Measurements from ENCODE around the gene SLC44A3.

Gene SLC44A3

DNA sequence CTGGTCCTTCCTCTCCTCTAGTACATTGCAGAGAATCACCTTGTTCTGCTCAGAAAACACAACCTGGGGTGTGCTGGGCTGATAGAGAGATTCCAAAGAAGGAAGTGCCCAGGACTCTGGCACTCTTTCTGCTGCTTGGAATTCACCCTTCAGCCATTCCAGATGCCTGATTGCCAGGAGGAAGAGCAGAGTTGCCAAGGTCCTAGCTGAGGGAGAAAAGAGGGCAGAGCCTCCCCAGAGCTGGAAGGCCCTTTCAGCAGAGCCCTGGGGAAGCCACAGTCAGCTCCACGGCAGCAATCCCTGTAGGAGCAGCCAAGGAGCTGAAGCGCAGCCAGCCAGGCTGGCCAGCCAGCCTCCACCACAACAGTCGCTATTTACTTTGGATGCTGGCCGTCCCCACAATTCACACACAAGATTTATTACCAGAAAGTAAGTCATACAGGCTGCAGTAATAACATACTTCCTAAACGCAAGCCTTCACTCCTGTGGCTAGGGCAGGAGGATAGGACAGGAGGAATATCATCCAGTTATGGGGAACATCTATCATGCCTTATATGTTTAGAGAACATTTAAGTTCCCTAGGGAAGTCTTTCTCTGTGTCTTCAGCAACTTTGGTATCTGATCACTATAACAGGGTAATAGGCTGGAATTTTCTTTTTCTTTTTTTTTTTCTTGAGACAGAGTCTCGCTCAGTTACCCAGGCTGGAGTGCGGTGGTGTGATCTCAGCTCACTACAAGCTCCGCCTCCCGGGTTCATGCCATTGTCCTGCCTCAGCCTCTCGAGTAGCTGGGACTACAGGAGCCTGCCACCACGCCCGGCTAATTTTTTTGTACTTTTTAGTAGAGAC lies 36.6 kb upstream of the SLC44A3 start (continued):
- TF ChIP-seq, protein P1, sequence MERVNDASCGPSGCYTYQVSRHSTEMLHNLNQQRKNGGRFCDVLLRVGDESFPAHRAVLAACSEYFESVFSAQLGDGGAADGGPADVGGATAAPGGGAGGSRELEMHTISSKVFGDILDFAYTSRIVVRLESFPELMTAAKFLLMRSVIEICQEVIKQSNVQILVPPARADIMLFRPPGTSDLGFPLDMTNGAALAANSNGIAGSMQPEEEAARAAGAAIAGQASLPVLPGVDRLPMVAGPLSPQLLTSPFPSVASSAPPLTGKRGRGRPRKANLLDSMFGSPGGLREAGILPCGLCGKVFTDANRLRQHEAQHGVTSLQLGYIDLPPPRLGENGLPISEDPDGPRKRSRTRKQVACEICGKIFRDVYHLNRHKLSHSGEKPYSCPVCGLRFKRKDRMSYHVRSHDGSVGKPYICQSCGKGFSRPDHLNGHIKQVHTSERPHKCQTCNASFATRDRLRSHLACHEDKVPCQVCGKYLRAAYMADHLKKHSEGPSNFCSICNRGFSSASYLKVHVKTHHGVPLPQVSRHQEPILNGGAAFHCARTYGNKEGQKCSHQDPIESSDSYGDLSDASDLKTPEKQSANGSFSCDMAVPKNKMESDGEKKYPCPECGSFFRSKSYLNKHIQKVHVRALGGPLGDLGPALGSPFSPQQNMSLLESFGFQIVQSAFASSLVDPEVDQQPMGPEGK (tag by site-specific recombination; IDR thresholded peaks at IDR 0.05) = 0 out of 2 replicates have a peak, but pooled peaks have one; percentile 27
- TF ChIP-seq ZNF623 (tag by site-specific recombination; IDR thresholded peaks at IDR 0.05) (no peak), ZNF785 (tag by site-specific recombination; IDR thresholded peaks at IDR 0.05) (no peak), ZNF76 (tag by site-specific recombination; IDR thresholded peaks at IDR 0.05; ENCODE audit: borderline replicate concordance, low read depth) (peak; percentile 71; the same call in 1 of the 2 replicates), ZBTB20 (tag by site-specific recombination; IDR thresholded peaks at IDR 0.05) (no peak), ZNF311 (tag by site-specific recombination; IDR thresholded peaks at IDR 0.05; ENCODE audit: borderline replicate concordance) (no peak), TRIM28 (IDR thresholded peaks at IDR 0.05; ENCODE audit: borderline replicate concordance, low read length) (0 out of 2 replicates have a peak, but pooled peaks have one; percentile 43)
- TF ChIP-seq, protein P2, sequence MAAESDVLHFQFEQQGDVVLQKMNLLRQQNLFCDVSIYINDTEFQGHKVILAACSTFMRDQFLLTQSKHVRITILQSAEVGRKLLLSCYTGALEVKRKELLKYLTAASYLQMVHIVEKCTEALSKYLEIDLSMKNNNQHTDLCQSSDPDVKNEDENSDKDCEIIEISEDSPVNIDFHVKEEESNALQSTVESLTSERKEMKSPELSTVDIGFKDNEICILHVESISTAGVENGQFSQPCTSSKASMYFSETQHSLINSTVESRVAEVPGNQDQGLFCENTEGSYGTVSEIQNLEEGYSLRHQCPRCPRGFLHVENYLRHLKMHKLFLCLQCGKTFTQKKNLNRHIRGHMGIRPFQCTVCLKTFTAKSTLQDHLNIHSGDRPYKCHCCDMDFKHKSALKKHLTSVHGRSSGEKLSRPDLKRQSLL (tag by site-specific recombination; IDR thresholded peaks at IDR 0.05) = no peak
- TF ChIP-seq, protein P3, sequence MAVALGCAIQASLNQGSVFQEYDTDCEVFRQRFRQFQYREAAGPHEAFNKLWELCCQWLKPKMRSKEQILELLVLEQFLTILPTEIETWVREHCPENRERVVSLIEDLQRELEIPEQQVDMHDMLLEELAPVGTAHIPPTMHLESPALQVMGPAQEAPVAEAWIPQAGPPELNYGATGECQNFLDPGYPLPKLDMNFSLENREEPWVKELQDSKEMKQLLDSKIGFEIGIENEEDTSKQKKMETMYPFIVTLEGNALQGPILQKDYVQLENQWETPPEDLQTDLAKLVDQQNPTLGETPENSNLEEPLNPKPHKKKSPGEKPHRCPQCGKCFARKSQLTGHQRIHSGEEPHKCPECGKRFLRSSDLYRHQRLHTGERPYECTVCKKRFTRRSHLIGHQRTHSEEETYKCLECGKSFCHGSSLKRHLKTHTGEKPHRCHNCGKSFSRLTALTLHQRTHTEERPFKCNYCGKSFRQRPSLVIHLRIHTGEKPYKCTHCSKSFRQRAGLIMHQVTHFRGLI (tag by site-specific recombination; IDR thresholded peaks at IDR 0.05) = peak; percentile 53; the same call in 1 of the 2 replicates

DNA sequence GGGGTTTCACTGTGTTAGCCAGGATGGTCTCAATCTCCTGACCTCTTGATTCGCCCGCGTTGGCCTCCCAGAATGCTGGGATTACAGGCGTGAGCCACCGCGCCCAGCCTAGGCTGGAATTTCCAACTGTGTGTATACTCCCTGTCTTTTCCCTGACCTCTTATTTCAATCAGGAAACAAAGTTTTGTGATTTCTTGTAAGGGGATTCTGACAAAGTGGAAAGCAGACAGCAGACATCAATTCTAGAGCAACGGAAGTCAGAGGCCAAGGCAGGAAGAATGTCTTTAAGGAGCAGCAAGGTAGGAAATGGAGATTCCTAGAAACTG lies 36.0 kb upstream of the SLC44A3 start:
- ChIA-PET POLR2A (no interaction called here), CTCF (interaction anchor here (0.6 kb wide), 1 partner anchor 385 kb away, joined by 3 read pairs; no protein-coding TSS in a partner anchor)
- Histone ChIP-seq H3K4me1 (ENCODE audit: control insufficient read depth, insufficient read depth, low read length) (peaks cover 3% of the 10 kb centered on the region; the same call in 1 of the 2 replicates), H3K4me3 (ENCODE audit: low read depth, low read length) (no peak overlapping the region), H3K9me3 (ENCODE audit: control insufficient read depth, insufficient read depth, low read depth, low read length) (no peaks in the 10 kb centered on the region), H3K27ac (ENCODE audit: extremely low read depth, low read depth, low read length) (no peak overlapping the region), H3K36me3 (ENCODE audit: control insufficient read depth in 2 of 2, insufficient read depth in 1 of 2, low read length in 2 of 2) (no peaks in the 10 kb centered on the region)
- TF ChIP-seq, protein P4, sequence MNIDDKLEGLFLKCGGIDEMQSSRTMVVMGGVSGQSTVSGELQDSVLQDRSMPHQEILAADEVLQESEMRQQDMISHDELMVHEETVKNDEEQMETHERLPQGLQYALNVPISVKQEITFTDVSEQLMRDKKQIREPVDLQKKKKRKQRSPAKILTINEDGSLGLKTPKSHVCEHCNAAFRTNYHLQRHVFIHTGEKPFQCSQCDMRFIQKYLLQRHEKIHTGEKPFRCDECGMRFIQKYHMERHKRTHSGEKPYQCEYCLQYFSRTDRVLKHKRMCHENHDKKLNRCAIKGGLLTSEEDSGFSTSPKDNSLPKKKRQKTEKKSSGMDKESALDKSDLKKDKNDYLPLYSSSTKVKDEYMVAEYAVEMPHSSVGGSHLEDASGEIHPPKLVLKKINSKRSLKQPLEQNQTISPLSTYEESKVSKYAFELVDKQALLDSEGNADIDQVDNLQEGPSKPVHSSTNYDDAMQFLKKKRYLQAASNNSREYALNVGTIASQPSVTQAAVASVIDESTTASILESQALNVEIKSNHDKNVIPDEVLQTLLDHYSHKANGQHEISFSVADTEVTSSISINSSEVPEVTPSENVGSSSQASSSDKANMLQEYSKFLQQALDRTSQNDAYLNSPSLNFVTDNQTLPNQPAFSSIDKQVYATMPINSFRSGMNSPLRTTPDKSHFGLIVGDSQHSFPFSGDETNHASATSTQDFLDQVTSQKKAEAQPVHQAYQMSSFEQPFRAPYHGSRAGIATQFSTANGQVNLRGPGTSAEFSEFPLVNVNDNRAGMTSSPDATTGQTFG (tag by site-specific recombination; IDR thresholded peaks at IDR 0.05; ENCODE audit: borderline replicate concordance) = no peak
- TF ChIP-seq, protein P5, sequence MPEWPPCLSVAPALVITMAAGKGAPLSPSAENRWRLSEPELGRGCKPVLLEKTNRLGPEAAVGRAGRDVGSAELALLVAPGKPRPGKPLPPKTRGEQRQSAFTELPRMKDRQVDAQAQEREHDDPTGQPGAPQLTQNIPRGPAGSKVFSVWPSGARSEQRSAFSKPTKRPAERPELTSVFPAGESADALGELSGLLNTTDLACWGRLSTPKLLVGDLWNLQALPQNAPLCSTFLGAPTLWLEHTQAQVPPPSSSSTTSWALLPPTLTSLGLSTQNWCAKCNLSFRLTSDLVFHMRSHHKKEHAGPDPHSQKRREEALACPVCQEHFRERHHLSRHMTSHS (tag by site-specific recombination; IDR thresholded peaks at IDR 0.05) = no peak
- TF ChIP-seq ZNF544 (tag by site-specific recombination; IDR thresholded peaks at IDR 0.05) = no peak
- TF ChIP-seq GLI2 (tag by site-specific recombination; IDR thresholded peaks at IDR 0.05; ENCODE audit: borderline replicate concordance, low read depth) = no peak
- no peak for TF ChIP-seq ZNF76 (tag by site-specific recombination; IDR thresholded peaks at IDR 0.05; ENCODE audit: borderline replicate concordance, low read depth)
